NCI-H2196 treated with DMSO at 0.1 percent for 48 hours (cell line): ENCODE measurements around the gene GABPB1.

Experiments
- DNase-seq: peaks from one replicate; lab custom pipeline; 2025; ENCODE audit not compliant: unreplicated experiment; lab: John Stamatoyannopoulos, UW

Gene GABPB1

DNA sequence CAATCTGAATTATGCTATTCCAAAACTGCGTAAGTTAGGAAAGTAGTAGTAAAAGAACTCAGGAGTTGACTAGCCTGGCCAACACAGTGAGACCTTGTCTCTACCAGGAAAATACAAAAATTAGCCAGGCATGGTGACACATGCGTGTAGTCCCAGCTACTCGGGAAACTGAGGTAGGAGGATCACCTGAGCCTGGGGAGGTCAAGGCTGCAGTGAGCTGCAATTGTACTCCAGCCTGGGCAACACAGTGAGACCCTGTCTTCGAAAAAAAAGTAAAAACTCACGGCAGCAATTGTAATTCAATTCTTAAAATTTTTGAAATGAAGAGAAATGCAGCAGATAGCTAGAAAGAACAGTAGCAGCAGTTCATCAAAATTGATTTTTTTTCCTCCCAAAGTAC, 9.7 kb downstream of the GABPB1 start:
- no peak for DNase-seq

DNA sequence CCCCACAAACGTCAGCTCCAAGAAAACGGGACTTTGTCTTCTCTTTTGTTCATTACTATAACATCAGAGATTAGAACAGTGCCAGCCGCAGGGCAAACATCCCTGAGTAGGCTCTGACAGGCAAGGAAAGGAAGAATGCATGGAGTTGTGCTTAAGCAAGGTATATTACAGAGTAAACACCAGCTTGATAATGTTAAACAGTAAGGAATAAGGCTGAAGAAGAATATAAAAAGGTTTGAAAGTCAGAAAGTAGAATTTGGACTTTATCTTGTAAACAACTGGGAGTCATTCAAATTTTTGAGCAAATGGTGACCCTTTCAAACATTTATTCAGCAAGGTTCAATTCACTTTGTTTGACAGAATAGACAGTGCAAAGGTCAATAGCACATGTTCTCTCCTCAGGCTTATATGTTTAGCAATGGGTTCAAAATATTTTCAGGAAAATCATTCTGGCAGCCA, 11.0 kb downstream of the GABPB1 start:
- no peak for DNase-seq

DNA sequence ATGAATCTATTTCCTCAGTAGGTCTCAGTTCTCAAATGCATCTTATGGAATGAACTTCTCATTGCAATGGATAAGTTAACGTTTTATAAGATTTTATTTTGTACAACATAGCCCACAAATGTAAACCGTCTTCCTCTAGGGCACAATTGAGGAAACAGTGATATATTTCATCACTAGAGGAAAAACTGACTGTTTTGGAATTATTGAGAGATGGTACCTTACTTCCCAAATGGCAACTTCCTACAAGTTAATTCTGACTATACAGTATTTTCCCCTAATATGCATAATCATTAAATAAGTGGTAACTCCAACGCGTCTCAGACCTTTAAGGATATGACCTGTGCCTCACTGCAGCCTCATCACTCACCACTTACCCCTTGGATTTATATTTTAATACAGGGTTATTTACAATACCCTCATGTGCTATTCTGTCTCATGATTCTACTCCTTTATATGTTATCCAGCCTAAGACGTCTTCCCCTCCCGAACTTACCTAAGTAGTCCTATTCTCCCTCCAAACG, 13.3 kb downstream of the GABPB1 start:
- DNase-seq: no peak

GRCh38 chr15:50340416-50340815, 14.6 kb downstream of the GABPB1 start:
- no peak for DNase-seq

DNA sequence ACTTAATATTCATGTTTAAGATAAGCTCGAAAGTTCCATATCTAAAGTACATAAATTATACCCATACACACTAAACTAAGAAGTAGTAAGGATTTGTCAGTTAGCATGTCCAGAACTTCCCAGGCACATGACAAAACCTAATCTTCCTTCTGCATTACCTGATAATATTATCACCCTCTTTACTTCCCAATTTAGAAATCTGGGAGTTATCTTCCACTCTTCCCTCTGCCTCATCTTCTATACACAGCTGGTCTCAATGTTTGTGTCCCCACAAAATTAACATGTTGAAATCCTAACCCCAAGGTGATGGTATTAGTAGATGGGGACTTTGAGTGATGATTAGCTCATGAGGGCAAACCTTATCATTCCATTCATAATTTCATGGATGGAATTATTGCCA, 15.3 kb downstream of the GABPB1 start:
- no peak for DNase-seq

DNA sequence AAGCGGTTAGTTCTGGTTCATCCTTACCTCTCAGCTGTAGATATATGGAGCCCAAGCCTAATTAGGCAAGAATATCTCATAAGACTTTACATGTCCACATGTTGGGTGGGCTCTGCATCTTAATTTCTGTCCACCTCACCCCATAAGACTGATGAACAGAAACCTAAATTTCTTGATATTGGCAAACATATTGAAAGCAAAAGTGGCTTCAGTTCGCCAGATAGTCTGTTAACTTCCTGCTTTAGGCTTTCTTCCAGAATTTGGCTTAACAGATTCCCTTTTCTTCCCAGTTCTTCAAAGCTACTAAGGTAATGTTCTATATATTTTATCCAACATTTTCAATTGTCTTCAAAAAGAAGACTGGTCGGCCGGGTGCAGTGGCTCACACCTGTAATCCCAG, 19.7 kb downstream of the GABPB1 start:
- DNase-seq: no peak

DNA sequence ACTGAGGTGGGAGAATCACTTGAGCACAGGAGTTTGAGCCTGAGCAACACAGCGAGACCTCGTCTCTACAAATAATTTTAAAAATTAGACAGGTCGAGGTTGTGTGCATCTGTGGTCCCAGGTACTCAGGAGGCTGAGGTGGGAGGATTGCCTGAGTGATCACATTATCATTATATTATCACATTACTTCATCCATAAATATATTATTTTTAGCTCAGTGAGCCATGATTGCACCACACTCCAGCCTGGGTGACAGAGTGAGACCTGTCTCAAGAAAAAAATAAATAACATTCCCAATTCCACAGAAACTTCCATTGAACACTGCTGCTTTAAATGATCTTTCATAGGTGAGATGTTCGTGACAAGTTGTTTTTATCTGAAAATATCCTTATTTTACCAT, 21.8 kb downstream of the GABPB1 start:
- DNase-seq: no peak

DNA sequence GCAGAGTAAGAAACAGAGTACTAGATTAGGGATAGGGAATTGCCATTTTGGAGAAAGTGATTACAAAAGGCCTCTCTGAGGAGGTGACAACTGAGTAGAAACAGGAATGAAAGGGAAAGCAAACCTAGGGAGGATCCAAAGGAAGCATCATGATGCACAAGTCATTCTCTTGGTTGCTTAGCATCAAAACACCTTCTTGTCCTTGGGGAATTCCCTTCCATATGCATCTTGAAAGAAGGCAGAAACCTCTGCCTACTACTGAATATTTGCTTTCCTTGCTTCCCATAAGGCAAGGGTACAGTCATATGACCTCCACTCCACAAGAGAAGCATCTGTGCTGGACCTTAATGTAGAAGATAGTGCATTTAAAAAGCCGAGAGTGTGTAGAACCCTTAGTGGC, 24.1 kb downstream of the GABPB1 start:
- DNase-seq: no peak

GRCh38 chr15:50328116-50328515, 26.9 kb downstream of the GABPB1 start:
- no peak for DNase-seq

DNA sequence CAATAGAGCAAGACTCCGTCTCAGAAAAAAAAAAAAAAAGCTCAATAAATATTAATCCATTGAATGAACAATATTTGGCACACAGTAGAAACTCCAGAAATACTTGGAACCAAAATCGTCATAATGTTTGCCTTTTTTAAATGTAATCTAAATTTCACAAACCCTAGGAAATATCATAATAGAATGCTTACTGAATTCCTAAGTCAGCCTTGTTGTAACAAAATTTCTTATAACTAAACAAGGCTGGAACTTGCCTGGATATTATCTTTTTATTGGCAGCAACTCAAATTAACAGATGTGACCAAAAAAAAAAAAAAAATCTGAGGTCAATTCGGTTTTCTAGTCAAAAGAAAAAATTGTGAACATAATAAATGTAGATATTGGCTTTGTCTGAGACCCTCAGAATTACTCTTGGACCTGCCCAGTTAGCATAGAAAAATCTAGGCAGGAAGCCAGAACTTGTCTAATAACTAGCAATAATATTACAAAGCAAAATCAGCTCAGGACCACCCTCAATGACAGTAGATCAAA, 33.3 kb downstream of the GABPB1 start:
- DNase-seq: no peak

DNA sequence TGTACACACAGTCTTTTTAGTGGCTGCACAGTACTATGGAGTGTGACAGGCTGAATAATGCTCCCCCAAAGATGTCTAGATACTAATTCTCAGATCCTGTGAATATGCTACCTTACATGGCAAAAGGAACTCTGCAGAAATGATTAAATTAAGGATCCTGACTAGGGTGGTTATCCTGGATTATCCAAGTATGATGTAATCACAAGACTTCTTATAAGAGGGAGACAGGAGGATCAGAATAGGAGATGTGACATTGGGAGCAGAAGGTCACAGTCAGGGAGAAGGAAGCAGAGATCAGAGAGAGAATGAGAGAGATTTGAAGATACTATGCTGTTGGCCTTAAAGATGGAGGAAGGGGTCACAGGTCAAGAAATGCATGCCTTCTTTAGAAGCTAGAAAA, 34.5 kb downstream of the GABPB1 start:
- DNase-seq: no peak

- no peak for DNase-seq
Measured at GRCh38 chr15:50318697-50319096, 36.3 kb downstream of the GABPB1 start.

GRCh38 chr15:50315814-50316630, 39.0 kb downstream of the GABPB1 start:
- DNase-seq: no peak

GRCh38 chr15:50312636-50313035, 42.4 kb downstream of the GABPB1 start:
- DNase-seq: no peak

DNA sequence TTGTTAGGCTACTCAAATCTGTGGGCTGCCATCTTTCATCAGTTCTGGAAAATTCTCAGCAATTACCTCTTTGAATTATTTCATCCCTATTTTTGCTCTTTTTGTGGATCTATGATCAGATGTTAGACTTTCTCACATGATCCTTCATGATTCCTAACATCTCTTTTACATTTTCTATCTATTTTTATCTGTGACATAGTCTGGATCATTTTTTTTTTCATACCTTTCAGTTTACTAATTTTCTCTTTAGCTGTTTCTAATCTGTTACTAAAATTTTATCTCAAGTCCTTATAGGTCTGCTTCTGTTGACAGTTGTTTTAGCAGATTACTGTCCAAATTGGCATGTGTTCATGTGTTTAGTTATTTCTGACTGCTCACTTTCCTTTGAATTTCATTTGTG, 47.2 kb downstream of the GABPB1 start:
- DNase-seq: no peak

DNA sequence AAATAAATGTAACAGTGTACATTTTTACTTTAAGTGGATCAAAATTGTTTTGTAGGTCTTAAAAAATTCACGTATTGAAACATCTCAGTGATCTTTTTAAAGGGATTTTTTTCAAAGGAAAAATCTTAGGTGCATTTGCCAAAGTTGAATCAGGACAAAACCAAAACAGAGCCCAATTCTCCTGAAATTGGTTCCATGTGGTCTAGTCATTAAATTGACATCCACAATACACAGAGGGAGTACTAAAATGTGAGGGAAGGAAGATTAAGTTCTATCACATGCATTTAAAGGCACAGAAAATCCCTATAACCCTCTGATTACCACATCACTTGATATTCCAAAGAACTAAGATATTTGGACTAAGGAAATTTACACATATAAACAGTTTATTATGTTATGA, 50.2 kb downstream of the GABPB1 start:
- no peak for DNase-seq

GRCh38 chr15:50302581-50302980, 52.4 kb downstream of the GABPB1 start:
- no peak for DNase-seq

GRCh38 chr15:50298340-50298739, 56.7 kb downstream of the GABPB1 start:
- DNase-seq: no peak

GRCh38 chr15:50295966-50296365, 59.0 kb downstream of the GABPB1 start:
- no peak for DNase-seq

DNA sequence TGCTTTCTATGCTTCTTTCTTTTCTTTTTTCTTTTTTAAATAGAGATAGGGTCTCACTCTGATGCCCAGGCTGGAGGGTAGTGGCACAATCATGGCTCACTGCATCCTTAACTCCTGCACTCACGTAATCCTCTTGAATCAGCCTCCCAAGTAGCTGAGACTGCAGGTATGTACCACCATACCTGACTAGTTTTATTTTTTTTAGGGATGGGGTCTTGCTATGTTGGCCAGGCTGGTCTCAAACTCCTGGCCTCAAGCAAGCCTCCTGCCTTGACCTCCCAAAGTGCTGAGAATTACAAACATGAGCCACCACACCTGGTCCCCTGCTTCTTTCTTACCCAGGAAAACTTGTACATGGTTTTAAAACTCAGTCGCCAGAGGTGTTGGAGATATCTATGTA, 65.2 kb downstream of the GABPB1 start:
- DNase-seq: no peak

GRCh38 chr15:50287324-50288116, 67.5 kb downstream of the GABPB1 start:
- no peak for DNase-seq

- no peak for DNase-seq
Measured at GRCh38 chr15:50281427-50281826, 73.6 kb downstream of the GABPB1 start.
